KMS-11 (cell line): ENCODE results near the gene PACSIN2.

Experiments used
- H2AFZ ChIP-seq: fragments of 200-600 bp; sonication (generic); 2 replicates; pipeline ENCODE4 v1.6.1; 2016; ENCODE audit warnings: antibody characterized with exemption, mixed run types, low read depth
- H3K27ac ChIP-seq: fragments of 200-600 bp; sonication (generic); 2 replicates; pipeline ENCODE4 v1.6.1; 2016; ENCODE audit warnings: mild to moderate bottlenecking, mixed run types
- H3K27me3 ChIP-seq: fragments of 200-600 bp; sonication (generic); 2 replicates; pipeline ENCODE4 v1.6.1; 2017; ENCODE audit warnings: mild to moderate bottlenecking, low read depth, mixed run types, moderate library complexity; ENCODE audit not compliant: insufficient read depth
- H3K36me3 ChIP-seq: fragments of 200-600 bp; sonication (generic); 2 replicates; pipeline ENCODE4 v1.6.1; 2017; ENCODE audit warnings: mild to moderate bottlenecking, mixed run types; ENCODE audit not compliant: insufficient read depth
- H3K4me1 ChIP-seq: fragments of 200-600 bp; sonication (generic); 2 replicates; pipeline ENCODE4 v1.6.1; 2016; ENCODE audit warnings: mild to moderate bottlenecking, low read depth, mixed run types; ENCODE audit not compliant: poor library complexity, severe bottlenecking
- H3K4me2 ChIP-seq: fragments of 200-600 bp; sonication (generic); 2 replicates; pipeline ENCODE4 v1.7.0; 2016; ENCODE audit warnings: mild to moderate bottlenecking, mixed run types
- H3K4me3 ChIP-seq: fragments of 200-600 bp; sonication (generic); IDR thresholded peaks from 2 replicates; pipeline ENCODE4 v1.6.1; 2017; ENCODE audit warnings: low read depth, low read length, mixed read lengths; ENCODE audit not compliant: insufficient read depth
- H3K79me2 ChIP-seq: fragments of 200-600 bp; sonication (generic); 2 replicates; pipeline ENCODE4 v1.6.1; 2016; ENCODE audit warnings: low read depth, mixed run types; ENCODE audit not compliant: insufficient read depth
- H3K9ac ChIP-seq: fragments of 200-600 bp; sonication (generic); 2 replicates; pipeline ENCODE4 v1.6.1; 2016; ENCODE audit warnings: mild to moderate bottlenecking, mixed run types
- H4K20me1 ChIP-seq: fragments of 200-600 bp; sonication (generic); 2 replicates; pipeline ENCODE4 v1.6.1; 2016; ENCODE audit warnings: mild to moderate bottlenecking, mixed run types; ENCODE audit not compliant: insufficient read depth
- CTCF ChIP-seq: fragments of 200-600 bp; sonication (generic); conservative IDR thresholded peaks from 2 replicates; pipeline ENCODE4 v1.6.1; 2017; ENCODE audit warnings: low read depth, mild to moderate bottlenecking, antibody characterized with exemption, low read length, moderate library complexity, mixed read lengths

PACSIN2 gene

GRCh38 chr22:42977569-42977968 is 37.4 kb downstream of the PACSIN2 start:
- no peak overlapping the region for H3K4me3 ChIP-seq
- no peak overlapping the region for H3K27ac ChIP-seq
- H4K20me1 ChIP-seq: no peaks in the 10 kb centered on the region
- no peaks in the 10 kb centered on the region for H3K4me1 ChIP-seq
- no peak for TF ChIP-seq CTCF
- peaks cover 11% of the 10 kb centered on the region; the same call in 1 of the 2 replicates for H3K79me2 ChIP-seq
- no peaks in the 10 kb centered on the region for H3K27me3 ChIP-seq
- no peaks in the 10 kb centered on the region for H3K36me3 ChIP-seq
- no peak overlapping the region for H2AFZ ChIP-seq
- H3K9ac ChIP-seq: no peak overlapping the region
- no peak overlapping the region for H3K4me2 ChIP-seq

GRCh38 chr22:42976217-42976933 is 38.6 kb downstream of the PACSIN2 start:
- Histone ChIP-seq H3K9ac (no peak overlapping the region), H3K79me2 (peaks cover 11% of the 10 kb centered on the region; the same call in 1 of the 2 replicates), H3K27ac (no peak overlapping the region), H3K27me3 (no peaks in the 10 kb centered on the region), H3K4me1 (no peaks in the 10 kb centered on the region), H3K36me3 (no peaks in the 10 kb centered on the region), H2AFZ (no peak overlapping the region), H4K20me1 (no peaks in the 10 kb centered on the region), H3K4me2 (no peak overlapping the region), H3K4me3 (no peak overlapping the region)
- TF ChIP-seq CTCF: no peak

GRCh38 chr22:42974223-42974622 is 40.7 kb downstream of the PACSIN2 start:
- H3K27me3 ChIP-seq: no peaks in the 10 kb centered on the region
- no peak overlapping the region for H3K4me2 ChIP-seq
- H3K4me3 ChIP-seq: no peak overlapping the region
- no peaks in the 10 kb centered on the region for H4K20me1 ChIP-seq
- H3K36me3 ChIP-seq: no peaks in the 10 kb centered on the region
- H3K27ac ChIP-seq: no peak overlapping the region
- no peak overlapping the region for H3K9ac ChIP-seq
- no peak overlapping the region for H2AFZ ChIP-seq
- peaks cover 11% of the 10 kb centered on the region; the same call in 1 of the 2 replicates for H3K79me2 ChIP-seq
- TF ChIP-seq CTCF: no peak
- H3K4me1 ChIP-seq: no peaks in the 10 kb centered on the region

GRCh38 chr22:42973536-42973881 is 41.4 kb downstream of the PACSIN2 start:
- Histone ChIP-seq H3K4me2 (no peak overlapping the region), H3K36me3 (no peaks in the 10 kb centered on the region), H3K4me3 (no peak overlapping the region), H3K27me3 (no peaks in the 10 kb centered on the region), H3K79me2 (peaks cover 11% of the 10 kb centered on the region; the same call in 1 of the 2 replicates), H3K9ac (no peak overlapping the region), H2AFZ (no peak overlapping the region), H3K27ac (no peak overlapping the region), H3K4me1 (no peaks in the 10 kb centered on the region), H4K20me1 (no peaks in the 10 kb centered on the region)
- TF ChIP-seq CTCF: no peak
